Superior temporal gyrus (tissue), 1 donor: ENCODE data around the gene UBAP1L.
"Not testable (repeated sequence)": the region's sequence is repeated elsewhere in the genome, so short reads cannot be mapped to it uniquely, and the experiment has no call there.

Source experiments
- DNase-seq: peaks from one replicate; pipeline ENCODE4 v3.0.0-alpha.2; 2016; ENCODE audit errors: extremely low spot score

Gene UBAP1L

GRCh38 chr15:65084500-65085206, 30.3 kb downstream of the UBAP1L start:
- no peak for DNase-seq

GRCh38 chr15:65083262-65083701, 31.7 kb downstream of the UBAP1L start:
- peak; percentile 63 for DNase-seq

GRCh38 chr15:65082303-65082953, 32.6 kb downstream of the UBAP1L start:
- no peak for DNase-seq

GRCh38 chr15:65081758-65082157, 33.2 kb downstream of the UBAP1L start:
- no peak for DNase-seq

GRCh38 chr15:65081270-65081669, 33.7 kb downstream of the UBAP1L start:
- no peak for DNase-seq

- no peak for DNase-seq
Measured at GRCh38 chr15:65079580-65079979, 35.4 kb downstream of the UBAP1L start.

GRCh38 chr15:65077981-65078352, 37.0 kb downstream of the UBAP1L start:
- DNase-seq = no peak

- no peak for DNase-seq
Measured at GRCh38 chr15:65077291-65077980, 37.6 kb downstream of the UBAP1L start.

GRCh38 chr15:65076486-65077290, 38.3 kb downstream of the UBAP1L start, which contains the start of gene KBTBD13:
Gene KBTBD13 (plus strand): TSS chr15:65076746. CDS start chr15:65076816, 70 bp downstream.
- no peak for DNase-seq

- not testable (repeated sequence) for DNase-seq
Measured at GRCh38 chr15:65075607-65076395, 39.2 kb downstream of the UBAP1L start.

- DNase-seq = not testable (repeated sequence)
Measured at GRCh38 chr15:65074946-65075345, 40.1 kb downstream of the UBAP1L start.

- no peak for DNase-seq
Measured at GRCh38 chr15:65072617-65073016, 42.4 kb downstream of the UBAP1L start.

- DNase-seq = no peak
Measured at GRCh38 chr15:65072027-65072426, 43.0 kb downstream of the UBAP1L start.

GRCh38 chr15:65071381-65071811, 43.6 kb downstream of the UBAP1L start:
- DNase-seq = no peak

- DNase-seq = no peak
Measured at GRCh38 chr15:65069779-65070546, 45.0 kb downstream of the UBAP1L start.

GRCh38 chr15:65069179-65069578, 45.8 kb downstream of the UBAP1L start:
- no peak for DNase-seq

GRCh38 chr15:65068403-65068788, 46.6 kb downstream of the UBAP1L start:
- DNase-seq = no peak

GRCh38 chr15:65067645-65068402, 47.2 kb downstream of the UBAP1L start, which contains the start of gene RASL12:
Gene RASL12 (minus strand): TSS chr15:65067991. CDS start chr15:65067835, 156 bp downstream.
- DNase-seq = no peak

- no peak for DNase-seq
Measured at GRCh38 chr15:65067317-65067644, 47.7 kb downstream of the UBAP1L start.
